A673 (cell line): Measurements from ENCODE around the gene MAPKAP1.

Experiments used
- EZH2 ChIP-seq: fragments of 200-600 bp; sonication (generic); IDR thresholded peaks from 2 replicates; pipeline ENCODE4 v1.6.1; 2017; ENCODE audit warnings: borderline replicate concordance, low read depth, mild to moderate bottlenecking, mixed read lengths, antibody characterized with exemption, low read length; ENCODE audit not compliant: poor library complexity, severe bottlenecking
- TF ChIP-seq, protein P1 (sequence below): fragments of 300-800, 200-600 bp; sonication (generic); conservative IDR thresholded peaks from 2 replicates; pipeline ENCODE4 v1.5.1; 2017; ENCODE audit warnings: low read depth, mild to moderate bottlenecking, antibody characterized with exemption, low read length, moderate library complexity, mixed read lengths

DNA sequence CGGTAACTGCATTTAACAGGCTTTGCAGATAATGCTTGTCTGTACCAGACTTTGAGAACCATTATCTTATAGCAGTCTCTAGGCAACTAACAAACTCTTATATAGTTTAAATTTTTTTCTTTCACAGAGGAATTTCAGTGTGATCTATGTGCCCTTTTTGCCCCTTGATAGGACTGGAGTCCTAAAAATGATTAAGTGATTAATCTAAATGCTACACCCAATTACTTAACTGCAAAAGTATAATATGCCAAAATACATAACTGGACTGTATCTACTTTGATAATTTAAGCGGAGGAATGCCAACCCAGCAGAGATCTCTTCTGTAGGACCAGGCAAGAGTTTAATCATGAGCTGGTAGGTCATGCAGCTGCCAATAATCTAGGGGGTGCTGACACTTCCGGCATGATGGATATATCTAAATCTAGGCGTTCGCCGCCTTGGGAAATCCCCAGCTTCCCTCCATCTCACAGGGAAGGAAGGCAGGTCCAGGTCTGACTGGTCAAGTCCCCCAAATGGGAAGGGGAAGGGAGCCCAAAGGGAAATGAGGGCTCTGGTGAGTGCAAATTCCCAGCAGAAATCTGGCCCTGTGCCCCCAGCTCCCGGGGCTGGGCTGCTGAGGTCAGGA, 239.8 kb downstream of the MAPKAP1 start:
- no peak for TF ChIP-seq EZH2
- TF ChIP-seq, protein P1, sequence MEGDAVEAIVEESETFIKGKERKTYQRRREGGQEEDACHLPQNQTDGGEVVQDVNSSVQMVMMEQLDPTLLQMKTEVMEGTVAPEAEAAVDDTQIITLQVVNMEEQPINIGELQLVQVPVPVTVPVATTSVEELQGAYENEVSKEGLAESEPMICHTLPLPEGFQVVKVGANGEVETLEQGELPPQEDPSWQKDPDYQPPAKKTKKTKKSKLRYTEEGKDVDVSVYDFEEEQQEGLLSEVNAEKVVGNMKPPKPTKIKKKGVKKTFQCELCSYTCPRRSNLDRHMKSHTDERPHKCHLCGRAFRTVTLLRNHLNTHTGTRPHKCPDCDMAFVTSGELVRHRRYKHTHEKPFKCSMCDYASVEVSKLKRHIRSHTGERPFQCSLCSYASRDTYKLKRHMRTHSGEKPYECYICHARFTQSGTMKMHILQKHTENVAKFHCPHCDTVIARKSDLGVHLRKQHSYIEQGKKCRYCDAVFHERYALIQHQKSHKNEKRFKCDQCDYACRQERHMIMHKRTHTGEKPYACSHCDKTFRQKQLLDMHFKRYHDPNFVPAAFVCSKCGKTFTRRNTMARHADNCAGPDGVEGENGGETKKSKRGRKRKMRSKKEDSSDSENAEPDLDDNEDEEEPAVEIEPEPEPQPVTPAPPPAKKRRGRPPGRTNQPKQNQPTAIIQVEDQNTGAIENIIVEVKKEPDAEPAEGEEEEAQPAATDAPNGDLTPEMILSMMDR: no peak
